ENCODE measurements around the gene SLC25A1. TPM values are rescaled to one million over a fixed set of nuclear protein-coding genes. Genes with fewer than 3 reads are reported as not detected.

SLC25A1 gene
- total and polyA plus RNA-seq, 7 experiments from 2014 or later: 19.3 to 66.5 (median 31.9) TPM

DNA sequence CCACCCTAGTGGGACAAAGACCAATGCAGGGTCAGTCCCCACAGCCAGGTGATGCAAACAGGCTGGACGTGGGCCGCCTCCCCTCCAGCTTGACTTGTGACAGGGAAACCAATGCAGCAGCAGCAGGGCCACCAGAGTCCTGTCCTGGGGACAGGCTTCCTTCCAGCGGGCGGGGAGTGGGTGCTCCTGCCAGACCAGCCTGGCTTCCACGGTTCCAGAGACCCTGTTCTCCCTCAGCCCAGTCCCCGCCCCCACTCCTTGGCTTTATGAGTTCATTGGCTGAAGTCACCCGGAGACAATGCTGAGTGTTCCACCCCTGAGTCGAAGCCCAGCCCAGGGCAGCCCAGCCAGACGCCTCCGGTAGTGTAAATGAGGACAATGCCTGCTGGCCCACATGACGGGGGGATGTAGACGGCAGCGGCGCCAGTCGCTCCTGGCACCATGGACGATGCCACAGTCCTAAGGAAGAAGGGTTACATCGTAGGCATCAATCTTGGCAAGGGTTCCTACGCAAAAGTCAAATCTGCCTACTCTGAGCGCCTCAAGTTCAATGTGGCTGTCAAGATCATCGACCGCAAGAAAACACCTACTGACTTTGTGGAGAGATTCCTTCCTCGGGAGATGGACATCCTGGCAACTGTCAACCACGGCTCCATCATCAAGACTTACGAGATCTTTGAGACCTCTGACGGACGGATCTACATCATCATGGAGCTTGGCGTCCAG is 47.4 kb downstream of the SLC25A1 start, which contains the start of gene TSSK2:
Gene TSSK2 (plus strand): TSS at position 350 of the 726 bp plus-strand sequence. CDS start 92 bp downstream, at position 442.
- Histone ChIP-seq H3K4me3 (ENCODE audit: low read length) (no peak within 1 kb of the TSS), H3K9me3 (ENCODE audit: control insufficient read depth in 2 of 3, low read length in 3 of 3) (no peaks in the 10 kb centered on the region), H3K4me1 (ENCODE audit: control insufficient read depth in 2 of 2, insufficient read depth in 2 of 2, low read length in 2 of 2) (no peaks in the 10 kb centered on the region), H3K27ac (ENCODE audit: low read depth, low read length) (no peak within 1 kb of the TSS), H3K27me3 (ENCODE audit: control insufficient read depth in 2 of 2, insufficient read depth in 2 of 2, low read length in 2 of 2) (no peaks in the 10 kb centered on the region), H3K36me3 (ENCODE audit: control insufficient read depth in 2 of 3, insufficient read depth in 3 of 3, low read length in 3 of 3) (peaks cover 0 to 48% (median 0%) of the 10 kb centered on the region in 3 experiments)
- Mint-ChIP-seq H3K27me3 (no peaks in the 10 kb centered on the region), H3K4me1 (peaks cover 0 to 10% (median 0%) of the 10 kb centered on the region in 7 donors), H3K27ac (peak within 1 kb of the TSS in 2 of 9 donors; percentile 15 to 17), H3K4me3 (no peak within 1 kb of the TSS), H3K9me3 (no peaks in the 10 kb centered on the region), H3K36me3 (peaks cover 0 to 22% (median 6%) of the 10 kb centered on the region in 5 donors)
- POLR2A ChIA-PET: no interaction called here
- ATAC-seq: no peak
- CTCF ChIA-PET: no interaction called here
- intact Hi-C loops (cut with micrococcal nuclease): no loop called here
- DNase-seq: no peak

DNA sequence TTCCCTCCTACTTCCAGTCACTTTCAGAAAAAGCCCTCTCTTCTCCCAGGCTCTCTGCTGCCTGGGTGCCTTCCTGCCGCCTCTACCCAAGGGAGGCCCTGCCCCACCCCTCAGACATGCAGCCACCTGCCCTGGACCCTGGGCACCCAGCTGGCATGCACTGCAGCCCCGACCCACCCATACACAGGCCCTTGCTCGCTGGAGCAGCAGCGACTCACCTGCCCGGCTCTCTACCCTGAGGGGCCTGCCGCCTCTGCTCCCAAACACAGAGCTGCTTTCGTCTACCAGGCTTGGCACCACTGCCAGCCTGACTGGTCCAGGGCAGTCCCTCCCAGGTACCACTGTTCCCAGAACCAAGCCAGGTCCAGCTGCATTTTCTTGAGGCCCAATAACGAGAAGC is 48.7 kb downstream of the SLC25A1 start:
- Mint-ChIP-seq H3K27me3 (no peaks in the 10 kb centered on the region), H3K4me1 (peaks cover 0 to 6% (median 0%) of the 10 kb centered on the region in 7 donors), H3K36me3 (peaks cover 0 to 13% (median 0%) of the 10 kb centered on the region in 5 donors), H3K27ac (no peak overlapping the region), H3K9me3 (no peaks in the 10 kb centered on the region), H3K4me3 (no peak overlapping the region)
- no peak overlapping the region for H3K27ac ChIP-seq (ENCODE audit: low read depth, low read length)
- ATAC-seq: no peak
- intact Hi-C loops (cut with micrococcal nuclease): no loop called here
- H3K4me1 ChIP-seq (ENCODE audit: control insufficient read depth in 2 of 2, insufficient read depth in 2 of 2, low read length in 2 of 2): no peaks in the 10 kb centered on the region
- no peak overlapping the region for H3K4me3 ChIP-seq (ENCODE audit: low read length)
- no peaks in the 10 kb centered on the region for H3K27me3 ChIP-seq (ENCODE audit: control insufficient read depth in 2 of 2, insufficient read depth in 2 of 2, low read length in 2 of 2)
- DNase-seq: no peak
- ChIA-PET POLR2A (no interaction called here), CTCF (no interaction called here)
- H3K9me3 ChIP-seq (ENCODE audit: control insufficient read depth in 2 of 3, low read length in 3 of 3): no peaks in the 10 kb centered on the region
- peaks cover 0 to 38% (median 0%) of the 10 kb centered on the region in 3 experiments for H3K36me3 ChIP-seq (ENCODE audit: control insufficient read depth in 2 of 3, insufficient read depth in 3 of 3, low read length in 3 of 3)

DNA sequence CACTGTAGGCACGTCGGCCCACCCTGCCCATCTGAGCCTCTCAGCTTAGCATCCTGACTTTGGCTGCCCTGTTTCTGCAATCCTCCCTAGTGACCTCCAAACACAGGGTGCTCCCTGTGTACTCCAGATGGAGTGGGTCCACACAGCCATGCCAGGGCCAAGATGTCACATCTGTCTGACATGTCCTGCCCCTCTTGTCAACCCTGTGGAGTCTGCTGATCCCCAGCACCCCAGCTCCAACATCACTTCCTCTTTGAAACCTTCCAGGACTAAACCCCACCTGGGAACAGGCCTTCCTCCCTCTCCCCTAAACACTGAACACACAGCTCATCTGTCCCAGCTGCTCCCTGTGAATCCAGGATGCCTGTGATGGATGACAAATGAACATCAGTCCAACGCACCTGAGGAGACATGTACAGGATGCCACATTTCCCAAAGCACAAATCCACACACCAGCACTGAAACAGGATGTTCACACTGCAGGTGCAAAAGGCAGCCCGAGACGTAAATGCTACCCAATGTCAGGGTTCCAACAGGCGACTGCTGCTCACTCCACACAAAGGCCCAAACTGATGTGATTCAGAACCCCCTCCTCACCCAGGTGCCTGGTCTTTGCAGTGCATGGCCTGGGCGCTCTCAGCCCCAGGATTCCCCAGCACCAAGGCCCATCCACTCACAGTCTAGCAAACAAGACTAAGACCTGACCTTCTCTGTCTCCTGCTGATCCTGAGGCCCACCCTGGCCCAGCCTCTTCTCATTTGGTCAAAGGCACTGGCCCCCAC is 49.4 kb downstream of the SLC25A1 start:
- ChIA-PET CTCF (no interaction called here), POLR2A (no interaction called here)
- Histone ChIP-seq H3K9me3 (ENCODE audit: control insufficient read depth in 2 of 3, low read length in 3 of 3) (no peaks in the 10 kb centered on the region), H3K27ac (ENCODE audit: low read depth, low read length) (no peak overlapping the region), H3K36me3 (ENCODE audit: control insufficient read depth in 2 of 3, insufficient read depth in 3 of 3, low read length in 3 of 3) (peaks cover 0 to 31% (median 0%) of the 10 kb centered on the region in 3 experiments), H3K27me3 (ENCODE audit: control insufficient read depth in 2 of 2, insufficient read depth in 2 of 2, low read length in 2 of 2) (no peaks in the 10 kb centered on the region), H3K4me3 (ENCODE audit: low read length) (no peak overlapping the region), H3K4me1 (ENCODE audit: control insufficient read depth in 2 of 2, insufficient read depth in 2 of 2, low read length in 2 of 2) (no peaks in the 10 kb centered on the region)
- H3K27ac Mint-ChIP-seq: peak overlapping the region in 1 of 9 donors; percentile 73
- peaks cover 0 to 13% (median 0%) of the 10 kb centered on the region in 5 donors for H3K36me3 Mint-ChIP-seq
- no peaks in the 10 kb centered on the region for H3K9me3 Mint-ChIP-seq
- H3K27me3 Mint-ChIP-seq: peaks cover 0 to under 1% (median 0%) of the 10 kb centered on the region in 5 donors
- ATAC-seq (no peak), DNase-seq (no peak)
- no peak overlapping the region for H3K4me3 Mint-ChIP-seq
- H3K4me1 Mint-ChIP-seq: peaks cover 0 to 6% (median 0%) of the 10 kb centered on the region in 7 donors
- intact Hi-C loops (cut with micrococcal nuclease): no loop called here

DNA sequence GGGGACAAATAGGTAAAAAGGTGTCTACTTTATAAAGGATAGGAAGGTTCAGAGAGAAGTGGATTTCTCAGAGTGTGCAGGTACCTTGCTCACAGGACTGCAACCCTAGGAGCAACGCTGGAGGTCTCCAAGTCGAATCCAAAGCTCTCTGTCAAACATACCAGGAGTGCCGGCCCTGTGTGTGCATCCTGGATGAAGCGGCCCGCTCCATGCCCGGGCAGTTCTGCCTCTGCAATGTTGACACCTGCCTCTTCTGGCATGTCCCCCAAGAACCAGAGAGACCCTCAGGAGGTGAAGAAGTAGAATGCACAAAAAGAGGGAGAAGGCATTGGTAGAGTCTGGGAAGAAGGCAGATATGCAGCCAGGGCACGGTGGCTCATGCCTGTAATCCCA is 50.5 kb downstream of the SLC25A1 start:
- DNase-seq (no peak), ATAC-seq (no peak)
- peaks cover 0 to 13% (median 0%) of the 10 kb centered on the region in 5 donors for H3K36me3 Mint-ChIP-seq
- Histone ChIP-seq H3K27ac (ENCODE audit: low read depth, low read length) (no peak overlapping the region), H3K27me3 (ENCODE audit: control insufficient read depth in 2 of 2, insufficient read depth in 2 of 2, low read length in 2 of 2) (no peaks in the 10 kb centered on the region), H3K4me3 (ENCODE audit: low read length) (no peak overlapping the region), H3K4me1 (ENCODE audit: control insufficient read depth in 2 of 2, insufficient read depth in 2 of 2, low read length in 2 of 2) (peaks cover 0 to 2% of the 10 kb centered on the region in 2 donors), H3K9me3 (ENCODE audit: control insufficient read depth in 2 of 3, low read length in 3 of 3) (no peaks in the 10 kb centered on the region), H3K36me3 (ENCODE audit: control insufficient read depth in 2 of 3, insufficient read depth in 3 of 3, low read length in 3 of 3) (peaks cover 0 to 19% (median 0%) of the 10 kb centered on the region in 3 experiments)
- H3K27me3 Mint-ChIP-seq: peaks cover 0 to 2% (median 0%) of the 10 kb centered on the region in 5 donors
- peaks cover 2 to 11% (median 5%) of the 10 kb centered on the region in 7 donors for H3K4me1 Mint-ChIP-seq
- no peak overlapping the region for H3K4me3 Mint-ChIP-seq
- POLR2A ChIA-PET: no interaction called here
- no peaks in the 10 kb centered on the region for H3K9me3 Mint-ChIP-seq
- intact Hi-C loops (cut with micrococcal nuclease): no loop called here
- peak overlapping the region in 2 of 9 donors; percentile 14 to 66 for H3K27ac Mint-ChIP-seq
- CTCF ChIA-PET: no interaction called here

DNA sequence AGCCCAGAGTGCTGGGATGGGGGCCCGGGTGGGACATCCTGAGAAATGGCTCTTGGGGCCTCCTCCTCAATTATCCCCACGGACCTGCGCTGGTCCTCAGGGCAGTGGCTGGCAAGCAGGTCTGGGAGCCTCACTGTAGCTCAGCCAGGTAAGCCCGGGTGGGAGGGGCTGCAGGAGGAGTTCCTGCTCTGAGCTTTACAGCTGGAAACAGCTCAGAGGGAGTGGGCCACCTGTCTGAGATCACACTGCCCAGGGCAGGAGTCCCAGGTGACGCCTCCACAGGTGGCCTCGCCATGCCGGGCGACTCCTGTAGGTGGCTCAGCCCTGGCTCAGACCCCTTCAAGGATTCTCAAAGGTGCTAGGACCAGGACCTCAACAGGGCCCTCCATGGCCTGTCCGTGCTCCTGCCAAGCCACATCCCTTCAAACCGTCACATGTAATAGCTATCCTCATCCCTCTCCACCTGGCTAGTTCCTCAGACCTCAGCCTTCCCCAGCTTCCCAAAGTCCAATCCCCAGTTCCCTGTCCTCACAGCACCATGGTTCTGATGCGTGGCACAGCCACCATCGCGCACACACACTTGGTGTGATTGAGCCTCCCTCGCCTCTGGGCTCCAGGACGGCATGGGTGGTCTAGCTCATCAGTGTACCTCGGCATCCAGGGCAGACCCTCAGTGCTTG is 51.1 kb downstream of the SLC25A1 start:
- Mint-ChIP-seq H3K36me3 (peaks cover 0 to 11% (median 0%) of the 10 kb centered on the region in 5 donors), H3K9me3 (no peaks in the 10 kb centered on the region), H3K4me3 (no peak overlapping the region), H3K27me3 (peaks cover 0 to 2% (median 0%) of the 10 kb centered on the region in 5 donors), H3K27ac (peak overlapping the region in 2 of 9 donors; percentile 30 to 66), H3K4me1 (peaks cover 7 to 16% (median 10%) of the 10 kb centered on the region in 7 donors)
- DNase-seq (no peak), ATAC-seq (no peak)
- intact Hi-C loops (cut with micrococcal nuclease): no loop called here
- peaks cover 0 to 14% (median 0%) of the 10 kb centered on the region in 3 experiments for H3K36me3 ChIP-seq (ENCODE audit: control insufficient read depth in 2 of 3, insufficient read depth in 3 of 3, low read length in 3 of 3)
- H3K9me3 ChIP-seq (ENCODE audit: control insufficient read depth in 2 of 3, low read length in 3 of 3): no peaks in the 10 kb centered on the region
- H3K27me3 ChIP-seq (ENCODE audit: control insufficient read depth in 2 of 2, insufficient read depth in 2 of 2, low read length in 2 of 2): no peaks in the 10 kb centered on the region
- no peak overlapping the region for H3K27ac ChIP-seq (ENCODE audit: low read depth, low read length)
- ChIA-PET POLR2A (interaction anchor here (0.7 kb wide), 1 partner anchor 22 kb away, joined by 3 read pairs; no protein-coding TSS in a partner anchor), CTCF (no interaction called here)
- peaks cover 0 to 6% of the 10 kb centered on the region in 2 donors for H3K4me1 ChIP-seq (ENCODE audit: control insufficient read depth in 2 of 2, insufficient read depth in 2 of 2, low read length in 2 of 2)
- H3K4me3 ChIP-seq (ENCODE audit: low read length): no peak overlapping the region
